BLaER1 (cell line): Measurements from ENCODE around the gene NAALADL2.

Source experiments
- H3K27ac ChIP-seq: shearing (Covaris generic); formaldehyde crosslinking; 2 replicates; pipeline ENCODE4 v1.8.1; 2022
- H3K27me3 ChIP-seq: shearing (Covaris generic); formaldehyde crosslinking; 2 replicates; pipeline ENCODE4 v1.8.1; 2022
- H3K36me3 ChIP-seq: shearing (Covaris generic); formaldehyde crosslinking; 2 replicates; pipeline ENCODE4 v1.8.1; 2022
- H3K4me1 ChIP-seq: shearing (Covaris generic); formaldehyde crosslinking; 2 replicates; pipeline ENCODE4 v1.8.1; 2022
- H3K4me2 ChIP-seq: shearing (Covaris generic); formaldehyde crosslinking; 2 replicates; pipeline ENCODE4 v1.8.1; 2022
- H3K4me3 ChIP-seq: shearing (Covaris generic); formaldehyde crosslinking; 2 replicates; pipeline ENCODE4 v1.8.1; 2022
- H3K9ac ChIP-seq: shearing (Covaris generic); formaldehyde crosslinking; 2 replicates; pipeline ENCODE4 v1.8.1; 2022
- H3K9me3 ChIP-seq: shearing (Covaris generic); formaldehyde crosslinking; 2 replicates; pipeline ENCODE4 v1.8.1; 2022
- H4K20me1 ChIP-seq: shearing (Covaris generic); formaldehyde crosslinking; 2 replicates; pipeline ENCODE4 v1.8.1; 2022
- Cebpa-rat ChIP-seq: shearing (Covaris generic); IDR thresholded peaks from 2 replicates; pipeline ENCODE4 v1.8.1; 2022

The NAALADL2 gene

GRCh38 chr3:175211466-175211865, 352.3 kb downstream of the NAALADL2 start:
- Histone ChIP-seq H3K27me3 (no peaks in the 10 kb centered on the region), H3K9ac (no peak overlapping the region), H3K4me3 (no peak overlapping the region), H3K36me3 (no peaks in the 10 kb centered on the region), H3K9me3 (no peaks in the 10 kb centered on the region), H3K27ac (no peak overlapping the region), H4K20me1 (no peaks in the 10 kb centered on the region), H3K4me1 (no peaks in the 10 kb centered on the region), H3K4me2 (no peak overlapping the region)
- no peak for TF ChIP-seq Cebpa-rat

GRCh38 chr3:175212896-175213295, 353.8 kb downstream of the NAALADL2 start:
- Histone ChIP-seq H3K27ac (no peak overlapping the region), H3K9ac (no peak overlapping the region), H3K27me3 (no peaks in the 10 kb centered on the region), H3K4me1 (no peaks in the 10 kb centered on the region), H3K4me3 (no peak overlapping the region), H4K20me1 (no peaks in the 10 kb centered on the region), H3K4me2 (no peak overlapping the region), H3K36me3 (no peaks in the 10 kb centered on the region), H3K9me3 (no peaks in the 10 kb centered on the region)
- peak; percentile 74 for TF ChIP-seq Cebpa-rat

- Histone ChIP-seq H3K4me1 (no peaks in the 10 kb centered on the region), H3K27me3 (no peaks in the 10 kb centered on the region), H3K9me3 (no peaks in the 10 kb centered on the region), H3K4me2 (no peak overlapping the region), H4K20me1 (no peaks in the 10 kb centered on the region), H3K27ac (no peak overlapping the region), H3K36me3 (no peaks in the 10 kb centered on the region), H3K9ac (no peak overlapping the region), H3K4me3 (no peak overlapping the region)
- no peak for TF ChIP-seq Cebpa-rat
These were observed 355.1 kb downstream of the NAALADL2 start for GRCh38 chr3:175214216-175214615.

DNA sequence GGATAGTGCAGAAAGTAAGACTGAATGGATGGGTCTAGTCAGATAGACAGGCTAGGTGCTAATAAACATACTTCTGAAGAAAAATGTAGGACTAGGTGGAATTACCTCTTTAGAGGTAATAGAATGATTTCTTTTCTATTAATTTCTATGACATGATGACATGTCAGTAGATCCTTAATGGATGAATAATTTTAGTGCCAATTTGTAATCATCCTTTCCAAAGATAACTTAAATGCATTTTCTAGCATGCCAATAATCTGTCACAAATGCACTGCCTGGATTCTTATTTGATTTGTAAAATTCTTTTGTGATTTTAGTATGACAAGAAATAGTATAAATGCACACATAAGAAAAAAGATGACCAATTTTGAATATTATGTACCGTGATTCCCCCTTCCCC, 356.7 kb downstream of the NAALADL2 start:
- TF ChIP-seq Cebpa-rat, result no peak
- no peaks in the 10 kb centered on the region for H3K27me3 ChIP-seq
- no peaks in the 10 kb centered on the region for H3K4me1 ChIP-seq
- H3K4me3 ChIP-seq, result no peak overlapping the region
- no peak overlapping the region for H3K9ac ChIP-seq
- no peak overlapping the region for H3K4me2 ChIP-seq
- H4K20me1 ChIP-seq, result no peaks in the 10 kb centered on the region
- H3K9me3 ChIP-seq, result no peaks in the 10 kb centered on the region
- no peaks in the 10 kb centered on the region for H3K36me3 ChIP-seq
- no peak overlapping the region for H3K27ac ChIP-seq

GRCh38 chr3:175222356-175222755, 363.2 kb downstream of the NAALADL2 start:
- Histone ChIP-seq H3K4me2 (no peak overlapping the region), H3K9me3 (no peaks in the 10 kb centered on the region), H3K36me3 (no peaks in the 10 kb centered on the region), H3K27me3 (no peaks in the 10 kb centered on the region), H3K9ac (no peak overlapping the region), H3K27ac (no peak overlapping the region), H3K4me3 (no peak overlapping the region), H4K20me1 (no peaks in the 10 kb centered on the region), H3K4me1 (no peaks in the 10 kb centered on the region)
- no peak for TF ChIP-seq Cebpa-rat

GRCh38 chr3:175224051-175224450, 364.9 kb downstream of the NAALADL2 start:
- no peaks in the 10 kb centered on the region for H4K20me1 ChIP-seq
- H3K9ac ChIP-seq, result no peak overlapping the region
- H3K27ac ChIP-seq, result no peak overlapping the region
- H3K4me1 ChIP-seq, result no peaks in the 10 kb centered on the region
- no peaks in the 10 kb centered on the region for H3K9me3 ChIP-seq
- no peaks in the 10 kb centered on the region for H3K36me3 ChIP-seq
- TF ChIP-seq Cebpa-rat, result no peak
- H3K4me3 ChIP-seq, result no peak overlapping the region
- H3K27me3 ChIP-seq, result no peaks in the 10 kb centered on the region
- no peak overlapping the region for H3K4me2 ChIP-seq

DNA sequence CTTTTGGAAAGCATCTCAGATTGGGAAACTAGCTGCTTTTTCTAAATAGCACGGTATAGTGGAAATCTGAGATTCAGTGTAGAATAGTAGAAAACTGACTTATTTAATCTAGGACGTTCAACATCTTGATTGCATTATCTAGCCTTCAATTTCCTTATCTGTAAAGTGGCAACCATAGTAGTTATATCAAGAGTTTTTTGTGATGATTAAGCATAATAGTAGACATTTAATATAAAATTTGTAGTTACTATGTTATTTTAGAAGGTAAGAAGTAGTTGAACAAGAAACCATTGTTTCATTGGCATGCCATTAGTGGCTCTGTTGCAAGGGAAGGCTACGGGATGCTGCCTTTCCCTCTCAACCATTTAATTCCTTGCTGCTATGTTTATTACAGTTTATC, 367.3 kb downstream of the NAALADL2 start:
- H3K4me2 ChIP-seq, result no peak overlapping the region
- H3K9ac ChIP-seq, result no peak overlapping the region
- H3K4me1 ChIP-seq, result no peaks in the 10 kb centered on the region
- H3K4me3 ChIP-seq, result no peak overlapping the region
- TF ChIP-seq Cebpa-rat, result no peak
- H4K20me1 ChIP-seq, result no peaks in the 10 kb centered on the region
- H3K9me3 ChIP-seq, result no peaks in the 10 kb centered on the region
- no peak overlapping the region for H3K27ac ChIP-seq
- no peaks in the 10 kb centered on the region for H3K36me3 ChIP-seq
- H3K27me3 ChIP-seq, result no peaks in the 10 kb centered on the region

GRCh38 chr3:175227126-175227525, 368.0 kb downstream of the NAALADL2 start:
- Histone ChIP-seq H3K4me2 (no peak overlapping the region), H3K36me3 (no peaks in the 10 kb centered on the region), H3K27ac (no peak overlapping the region), H3K4me1 (no peaks in the 10 kb centered on the region), H4K20me1 (no peaks in the 10 kb centered on the region), H3K4me3 (no peak overlapping the region), H3K9ac (no peak overlapping the region), H3K27me3 (no peaks in the 10 kb centered on the region), H3K9me3 (no peaks in the 10 kb centered on the region)
- TF ChIP-seq Cebpa-rat, result no peak

DNA sequence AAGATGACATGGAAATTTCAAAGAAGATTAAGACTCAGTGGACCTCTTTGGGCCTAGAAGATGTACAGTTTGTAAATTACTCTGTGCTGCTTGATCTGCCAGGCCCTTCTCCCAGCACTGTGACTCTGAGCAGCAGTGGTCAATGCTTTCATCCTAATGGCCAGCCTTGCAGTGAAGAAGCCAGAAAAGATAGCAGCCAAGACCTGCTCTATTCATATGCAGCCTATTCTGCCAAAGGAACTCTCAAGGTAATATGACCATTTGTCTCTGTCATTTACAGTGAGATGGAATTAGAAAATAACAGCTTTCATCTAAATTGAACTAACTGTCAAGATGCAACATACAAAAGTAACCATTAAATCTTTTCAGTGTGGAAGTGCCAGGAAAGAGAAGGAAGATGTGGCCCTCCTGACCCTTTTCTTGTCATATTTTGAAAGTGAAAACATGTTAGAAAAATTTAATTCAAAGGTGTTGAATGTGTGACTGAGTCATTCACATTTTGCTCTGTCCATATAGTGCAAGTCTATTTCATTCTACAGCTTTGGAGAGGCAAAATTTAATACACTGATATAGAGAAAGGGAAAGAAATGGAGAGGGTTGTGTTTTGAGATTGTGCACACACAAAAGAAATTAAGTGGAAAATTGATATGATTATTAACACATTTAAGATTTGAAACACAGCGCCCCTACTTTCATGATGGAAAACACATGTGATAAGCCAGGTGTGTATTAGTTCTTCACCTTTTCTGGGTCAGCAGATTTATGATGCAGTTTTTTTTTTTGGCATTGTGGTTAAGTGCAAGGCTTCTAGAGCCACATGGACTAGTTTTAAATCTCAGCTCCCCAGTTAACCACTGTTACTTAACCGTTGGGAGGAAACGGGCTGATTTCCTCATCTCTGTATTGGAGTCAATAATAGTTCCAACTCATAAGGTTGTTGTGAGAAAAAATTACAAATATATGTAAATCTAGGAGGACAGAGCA, 375.1 kb downstream of the NAALADL2 start:
- no peak overlapping the region for H3K4me3 ChIP-seq
- H3K9ac ChIP-seq, result no peak overlapping the region
- H3K27ac ChIP-seq, result no peak overlapping the region
- no peaks in the 10 kb centered on the region for H3K4me1 ChIP-seq
- H3K9me3 ChIP-seq, result no peaks in the 10 kb centered on the region
- peaks cover 6% of the 10 kb centered on the region; the same call in 1 of the 2 replicates for H3K36me3 ChIP-seq
- H4K20me1 ChIP-seq, result no peaks in the 10 kb centered on the region
- H3K27me3 ChIP-seq, result no peaks in the 10 kb centered on the region
- no peak for TF ChIP-seq Cebpa-rat
- no peak overlapping the region for H3K4me2 ChIP-seq

DNA sequence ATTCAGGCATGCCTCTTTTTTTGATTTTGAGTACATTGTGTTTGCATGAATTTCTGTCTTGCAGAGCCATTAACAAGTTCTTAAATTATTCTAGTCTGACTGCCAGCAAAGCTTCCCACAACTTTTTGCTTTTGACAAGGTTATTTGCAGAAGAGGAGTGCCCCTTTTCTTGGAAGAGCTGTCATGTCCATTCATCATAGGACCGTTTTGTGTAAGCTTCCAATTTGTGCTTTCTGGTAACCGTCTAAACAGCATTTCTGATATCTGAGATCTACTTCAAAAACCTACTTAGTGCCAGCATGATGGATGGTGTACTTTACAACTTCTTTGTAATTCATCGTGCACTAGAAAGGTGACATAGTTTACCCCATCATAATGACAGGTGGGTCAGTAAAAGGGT, 379.7 kb downstream of the NAALADL2 start:
- Histone ChIP-seq H3K27ac (no peak overlapping the region), H3K36me3 (0 out of 2 replicates have a peak, but pooled peaks cover 6% of the 10 kb centered on the region), H3K4me3 (no peak overlapping the region), H4K20me1 (no peaks in the 10 kb centered on the region; the same call in 1 of the 2 replicates), H3K4me1 (no peaks in the 10 kb centered on the region), H3K9me3 (no peaks in the 10 kb centered on the region), H3K27me3 (no peaks in the 10 kb centered on the region), H3K4me2 (no peak overlapping the region), H3K9ac (no peak overlapping the region)
- TF ChIP-seq Cebpa-rat, result no peak
